Gastrocnemius medialis (tissue), 4 donors: ENCODE data around the gene PSMB8. TPM values are rescaled to one million over a fixed set of nuclear protein-coding genes. Genes with fewer than 3 reads are reported as not detected.
A peak's percentile ranks its signal among the peaks of the same experiment; 100 is the strongest.

Experiments
- ATAC-seq, 2 donors: fragments of 150-250 bp; one replicate each; pipeline ENCODE4 v1.9.1; 2016
- DNase-seq, 2 donors: peaks; one replicate each; pipeline ENCODE4 v3.0.0-alpha.2; 2019
- H3K27ac ChIP-seq, 4 donors: fragments of 200-600 bp; sonication (generic); 1 replicate in 1 of 4; 2 replicates in 3 of 4; pipeline ENCODE4 v1.5.1; 2016 to 2018; ENCODE audit warnings: mild to moderate bottlenecking in 2 of 4, moderate library complexity in 1 of 4
- H3K27me3 ChIP-seq, 3 donors: fragments of 200-600 bp; sonication (generic) in 2 of 3; 1 replicate in 1 of 3; 2 replicates in 2 of 3; pipeline versions ENCODE4 v1.5.1 to v1.6.0; 2016 to 2019; ENCODE audit warnings: mild to moderate bottlenecking in 1 of 3, moderate library complexity in 1 of 3
- H3K36me3 ChIP-seq, 2 donors: fragments of 200-600 bp; sonication (generic) in 1 of 2; one replicate each; pipeline ENCODE4 v1.5.1; 2017 to 2018
- H3K4me1 ChIP-seq, 2 donors: fragments of 200-600 bp; sonication (generic) in 1 of 2; one replicate each; pipeline ENCODE4 v1.5.1; 2016 to 2017; ENCODE audit warnings: mild to moderate bottlenecking in 2 of 2
- H3K4me3 ChIP-seq, 4 donors: fragments of 200-600 bp; sonication (generic) in 3 of 4; 1 replicate in 1 of 4; 2 replicates in 3 of 4; pipeline ENCODE4 v1.5.1; 2016 to 2019; ENCODE audit warnings: mild to moderate bottlenecking in 2 of 4
- H3K9me3 ChIP-seq, 3 donors: fragments of 200-600 bp; sonication (generic) in 2 of 3; 1 replicate in 1 of 3; 2 replicates in 2 of 3; pipeline ENCODE4 v1.5.1; 2016 to 2019
- POLR2A ChIP-seq, 2 donors: fragments of 450-650 bp; IDR thresholded peaks; one replicate each; pipeline ENCODE4 v1.6.1; 2017; ENCODE audit warnings: antibody characterized with exemption in 2 of 2, mild to moderate bottlenecking in 2 of 2, moderate library complexity in 2 of 2
- in situ Hi-C, 4 donors: fragments of 200-750 bp; cut with MboI; loops; one replicate each; pipeline versions ENCODE4 v1.15.0 to v1.8.0; 2017; ENCODE audit warnings: low sequenced_read_pairs in 4 of 4
- intact Hi-C: fragments of 100-400 bp; cut with DNase I; formaldehyde crosslinking; loops from one replicate; pipeline ENCODE4 v1.15.1; 2023; ENCODE audit warnings: low total_unique reads
- total RNA-seq, 4 donors: library from RNA; depleted of rRNA; stranded (reverse); fragments of >200 nt; gene quantifications; one replicate each; pipeline versions ENCODE4 v1.1.0 to v1.2.3, GENCODE V29; 2016
- TF ChIP-seq, protein P1 (sequence below), 5 experiments: fragments of 450-650 bp in 3 of 5; fragments of 200-600 bp in 2 of 5; sonication (generic) in 2 of 5; IDR thresholded peaks in 4 of 5; conservative IDR thresholded peaks in 1 of 5; 1 replicate in 4 of 5; 2 replicates in 1 of 5; pipeline ENCODE4 v1.5.1; 2016 to 2019; ENCODE audit warnings: antibody characterized with exemption in 5 of 5, mild to moderate bottlenecking in 3 of 5, moderate library complexity in 3 of 5

PSMB8 gene
- total RNA-seq, 4 donors from 2014 or later: 7.0 to 20.2 (median 9.2) TPM

DNA sequence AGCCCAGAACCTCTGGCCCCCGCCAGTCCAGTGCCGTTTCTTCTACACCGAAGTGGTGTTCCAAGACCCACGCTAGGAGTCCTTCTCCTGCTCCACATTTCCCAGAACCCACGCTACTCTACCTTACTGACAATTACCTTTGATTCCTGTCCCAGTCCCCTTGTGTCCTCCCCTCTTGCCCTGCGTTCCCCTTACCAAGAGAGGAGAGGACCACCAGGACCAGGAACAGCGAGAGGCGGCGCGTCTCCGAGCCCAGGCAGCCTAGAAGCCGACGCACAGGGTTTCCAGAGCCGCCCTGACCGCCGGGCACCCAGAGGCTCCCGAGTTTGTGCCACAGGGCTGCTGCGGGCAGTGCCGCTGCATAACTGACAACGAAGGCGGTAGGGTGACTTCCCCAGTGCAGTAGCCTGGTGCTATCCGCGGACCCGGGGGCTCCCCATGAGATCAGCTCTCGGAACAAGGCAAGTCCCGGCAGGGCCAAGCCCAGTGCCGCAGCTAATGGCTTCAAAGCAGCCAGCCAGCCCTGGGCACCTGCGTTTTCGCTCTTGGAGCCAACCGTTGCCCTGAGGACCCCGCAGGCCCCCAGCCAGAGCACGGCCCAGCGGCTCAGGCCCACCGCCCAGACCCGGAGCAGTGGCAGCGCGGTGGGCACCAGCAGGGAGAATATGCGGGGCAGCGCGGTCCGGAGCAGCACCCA, 9.1 kb upstream of the PSMB8 start:
- Histone ChIP-seq H3K27ac (peak overlapping the region; percentile 98 to 99 (median 99)), H3K4me1 (peaks cover 12 to 19% of the 10 kb centered on the region in 2 donors), H3K36me3 (peaks cover 0 to 30% of the 10 kb centered on the region in 2 donors), H3K27me3 (no peaks in the 10 kb centered on the region), H3K9me3 (no peaks in the 10 kb centered on the region), H3K4me3 (peak overlapping the region; percentile 85 to 99 (median 96))
- in situ Hi-C loops: no loop called here
- intact Hi-C loops: loop anchor here (1.0 kb wide), 1 partner anchor 9 kb away; the partner anchor contains the start of gene PSMB8
- peak in 1 of 2 donors; percentile 31 for DNase-seq
- ATAC-seq: peak; percentile 40 to 44
- TF ChIP-seq, protein P1, sequence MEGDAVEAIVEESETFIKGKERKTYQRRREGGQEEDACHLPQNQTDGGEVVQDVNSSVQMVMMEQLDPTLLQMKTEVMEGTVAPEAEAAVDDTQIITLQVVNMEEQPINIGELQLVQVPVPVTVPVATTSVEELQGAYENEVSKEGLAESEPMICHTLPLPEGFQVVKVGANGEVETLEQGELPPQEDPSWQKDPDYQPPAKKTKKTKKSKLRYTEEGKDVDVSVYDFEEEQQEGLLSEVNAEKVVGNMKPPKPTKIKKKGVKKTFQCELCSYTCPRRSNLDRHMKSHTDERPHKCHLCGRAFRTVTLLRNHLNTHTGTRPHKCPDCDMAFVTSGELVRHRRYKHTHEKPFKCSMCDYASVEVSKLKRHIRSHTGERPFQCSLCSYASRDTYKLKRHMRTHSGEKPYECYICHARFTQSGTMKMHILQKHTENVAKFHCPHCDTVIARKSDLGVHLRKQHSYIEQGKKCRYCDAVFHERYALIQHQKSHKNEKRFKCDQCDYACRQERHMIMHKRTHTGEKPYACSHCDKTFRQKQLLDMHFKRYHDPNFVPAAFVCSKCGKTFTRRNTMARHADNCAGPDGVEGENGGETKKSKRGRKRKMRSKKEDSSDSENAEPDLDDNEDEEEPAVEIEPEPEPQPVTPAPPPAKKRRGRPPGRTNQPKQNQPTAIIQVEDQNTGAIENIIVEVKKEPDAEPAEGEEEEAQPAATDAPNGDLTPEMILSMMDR (IDR thresholded peaks at IDR 0.05 in 4 of 5, conservative IDR thresholded peaks at IDR 0.05 in 1 of 5): no peak
- TF ChIP-seq POLR2A (IDR thresholded peaks at IDR 0.05): no peak

DNA sequence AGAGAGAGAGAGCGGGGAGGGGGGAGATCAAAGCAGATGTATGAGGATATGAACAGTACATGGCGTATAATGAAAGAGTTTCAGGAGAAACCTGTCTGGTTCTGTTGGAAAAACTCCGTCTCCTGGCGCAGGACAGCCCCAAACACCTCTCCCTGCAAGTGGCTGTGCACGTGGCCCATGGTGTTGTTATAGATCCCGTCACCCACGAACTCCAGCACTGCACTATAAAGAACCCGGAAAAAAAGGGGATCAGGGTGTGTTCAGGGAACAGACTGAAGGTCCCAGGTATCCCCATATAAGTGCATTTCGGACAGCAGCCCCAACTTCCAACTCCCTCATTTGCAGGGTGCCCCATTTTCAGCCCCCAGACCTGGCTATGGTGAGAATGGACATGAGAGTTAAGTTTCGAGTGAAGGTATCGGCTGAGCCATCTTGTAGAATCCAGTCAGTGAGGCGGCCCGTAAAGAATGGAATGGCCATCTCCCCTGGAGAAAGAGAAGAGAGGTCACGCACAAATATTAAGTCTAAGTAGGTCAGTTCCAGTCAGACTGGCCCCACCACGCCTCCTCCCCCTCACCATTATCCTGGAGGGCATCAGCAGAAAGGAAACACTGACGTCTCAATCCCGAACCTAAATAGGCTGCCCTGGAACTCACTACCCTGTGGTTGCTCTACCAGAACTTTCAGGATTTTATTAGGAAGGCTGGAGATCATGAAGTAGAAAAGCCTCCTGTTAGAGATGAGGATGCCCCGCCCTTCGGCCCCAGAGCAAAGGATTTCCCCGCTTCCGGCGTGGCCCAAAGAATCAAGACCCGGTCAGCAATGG, 8.4 kb upstream of the PSMB8 start:
- peaks cover 12 to 19% of the 10 kb centered on the region in 2 donors for H3K4me1 ChIP-seq
- no peaks in the 10 kb centered on the region for H3K27me3 ChIP-seq
- H3K9me3 ChIP-seq: no peaks in the 10 kb centered on the region
- in situ Hi-C loops: no loop called here
- DNase-seq (no peak), ATAC-seq (no peak)
- peaks cover 0 to 37% of the 10 kb centered on the region in 2 donors for H3K36me3 ChIP-seq
- H3K27ac ChIP-seq: peak overlapping the region; percentile 98 to 99 (median 99)
- intact Hi-C loops: no loop called here
- TF ChIP-seq POLR2A (IDR thresholded peaks at IDR 0.05): no peak
- TF ChIP-seq, protein P1 (IDR thresholded peaks at IDR 0.05 in 4 of 5, conservative IDR thresholded peaks at IDR 0.05 in 1 of 5): no peak
- H3K4me3 ChIP-seq: peak overlapping the region; percentile 85 to 99 (median 96)

DNA sequence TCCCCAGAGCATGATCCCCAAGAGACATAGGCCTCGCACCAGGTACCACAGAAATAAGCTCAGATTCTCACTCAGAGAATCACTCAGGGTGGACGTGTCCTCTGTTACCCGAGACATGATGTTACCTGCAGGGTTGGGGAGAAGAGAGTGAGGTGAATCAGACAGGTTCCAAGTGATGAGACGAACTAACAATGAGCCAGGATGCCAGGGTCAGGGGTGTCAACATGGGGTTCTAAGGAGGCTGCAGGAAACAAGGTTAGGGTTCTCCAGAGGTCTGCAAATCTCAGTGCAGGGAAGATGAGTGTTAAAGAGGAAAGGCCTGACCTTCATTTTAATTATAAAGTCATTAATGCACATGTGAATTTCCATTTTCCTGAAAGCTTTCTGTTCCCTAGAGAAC, 7.2 kb upstream of the PSMB8 start:
- no peak overlapping the region for H3K4me3 ChIP-seq
- peak overlapping the region in 2 of 4 donors; percentile 98 to 99 for H3K27ac ChIP-seq
- peaks cover 0 to 49% of the 10 kb centered on the region in 2 donors for H3K36me3 ChIP-seq

DNA sequence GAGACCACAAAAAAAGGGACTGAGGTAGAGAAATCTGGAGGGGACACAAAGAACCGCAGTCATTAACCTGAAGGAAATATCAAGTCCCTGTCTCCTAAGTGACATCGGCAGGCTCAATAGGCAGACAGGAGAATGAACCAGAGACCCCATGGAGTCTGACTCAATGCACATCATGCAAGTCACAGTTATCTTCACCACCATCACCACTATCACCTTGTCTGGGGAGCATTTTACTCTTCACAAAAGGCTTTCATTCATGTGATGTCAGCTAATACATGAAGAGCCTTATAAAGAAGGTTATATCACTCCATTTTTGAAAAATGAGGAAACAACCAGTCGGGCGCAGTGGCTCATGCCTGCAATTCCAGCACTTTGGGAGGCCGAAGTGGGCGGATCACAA, 5.3 kb upstream of the PSMB8 start:
- Histone ChIP-seq H3K36me3 (peaks cover 0 to 60% of the 10 kb centered on the region in 2 donors), H3K4me1 (peaks cover 10 to 16% of the 10 kb centered on the region in 2 donors), H3K27ac (no peak overlapping the region), H3K27me3 (no peaks in the 10 kb centered on the region), H3K4me3 (no peak overlapping the region), H3K9me3 (no peaks in the 10 kb centered on the region)
- intact Hi-C loops (no loop called here), in situ Hi-C loops (no loop called here)
- no peak for TF ChIP-seq POLR2A (IDR thresholded peaks at IDR 0.05)
- TF ChIP-seq, protein P1 (IDR thresholded peaks at IDR 0.05 in 4 of 5, conservative IDR thresholded peaks at IDR 0.05 in 1 of 5): no peak
- DNase-seq: no peak
- no peak for ATAC-seq

More for the DNA sequence above, 7.2 kb upstream of the PSMB8 start:
- no peaks in the 10 kb centered on the region for H3K27me3 ChIP-seq
- no peak for ATAC-seq
- no peak for DNase-seq
- peaks cover 12 to 19% of the 10 kb centered on the region in 2 donors for H3K4me1 ChIP-seq
- no peak for TF ChIP-seq POLR2A (IDR thresholded peaks at IDR 0.05)
- TF ChIP-seq, protein P1 (IDR thresholded peaks at IDR 0.05 in 4 of 5, conservative IDR thresholded peaks at IDR 0.05 in 1 of 5): no peak
- H3K9me3 ChIP-seq: no peaks in the 10 kb centered on the region
- in situ Hi-C loops: no loop called here
- intact Hi-C loops: no loop called here
